Heart left ventricle (tissue), 16 donors: ENCODE measurements around the gene CDH2. TPM values are rescaled to one million over a fixed set of nuclear protein-coding genes. Genes with fewer than 3 reads are reported as not detected.

Source experiments
- ATAC-seq, 4 donors: fragments of 200-7000 bp; cut with Tn5 transposase; one replicate each; pipeline ENCODE4 v1.9.1; 2020 to 2022; ENCODE audit warnings: moderate library complexity in 4 of 4, mild to moderate bottlenecking in 3 of 4, moderate number of reproducible peaks in 1 of 4
- DNase-seq, 5 donors: peaks; one replicate each; pipeline ENCODE4 v3.0.0-alpha.2; 2020
- H3K27ac ChIP-seq, 12 donors: fragments of 200-600 bp; sonication (generic) in 4 of 12; one replicate each; pipeline versions ENCODE4 v1.5.0 to v1.8.0; 2016 to 2022; ENCODE audit warnings: mild to moderate bottlenecking in 2 of 12
- H3K27me3 ChIP-seq, 9 donors: fragments of 200-600 bp; sonication (generic) in 2 of 9; one replicate each; pipeline versions ENCODE4 v1.5.1 to v1.8.0; 2016 to 2022; ENCODE audit warnings: mild to moderate bottlenecking in 3 of 9
- H3K36me3 ChIP-seq, 9 donors: fragments of 200-600 bp; sonication (generic) in 2 of 9; one replicate each; pipeline versions ENCODE4 v1.5.0 to v1.8.0; 2018 to 2022; ENCODE audit warnings: mild to moderate bottlenecking in 2 of 9
- H3K4me1 ChIP-seq, 12 donors: fragments of 200-600 bp; sonication (generic) in 4 of 12; one replicate each; pipeline versions ENCODE4 v1.5.0 to v1.8.0; 2016 to 2022; ENCODE audit warnings: mild to moderate bottlenecking in 3 of 12
- H3K4me3 ChIP-seq, 12 donors: fragments of 200-600 bp; sonication (generic) in 4 of 12; one replicate each; pipeline versions ENCODE4 v1.5.0 to v1.8.0; 2017 to 2022; ENCODE audit warnings: mild to moderate bottlenecking in 9 of 12, moderate library complexity in 4 of 12
- H3K9me3 ChIP-seq, 12 donors: fragments of 200-600 bp; sonication (generic) in 4 of 12; one replicate each; pipeline versions ENCODE4 v1.5.0 to v1.8.0; 2016 to 2022; ENCODE audit warnings: mild to moderate bottlenecking in 1 of 12
- POLR2A ChIP-seq, 2 donors: fragments of 450-650 bp; IDR thresholded peaks; one replicate each; pipeline ENCODE4 v1.6.1; 2017; ENCODE audit warnings: antibody characterized with exemption in 2 of 2, mild to moderate bottlenecking in 2 of 2, moderate library complexity in 2 of 2
- WGBS, 4 donors: extraction: QIAGEN DNeasy Blood & Tissue Kit in 2 of 4; methylation state at CpG; one replicate each; pipeline versions ENCODE4 v1.1.5 to v1.1.7; 2013 to 2018; 5-methylcytosine and 5-hydroxymethylcytosine counted together
- intact Hi-C, 10 donors: fragments of 100-400 bp; cut with DNase I; formaldehyde crosslinking; loops; one replicate each; pipeline versions ENCODE4 v1.11.1 to v1.14.2; 2022
- polyA plus RNA-seq, 2 donors: library from polyadenylated mRNA; stranded (reverse); fragments of 200-250 nt; gene quantifications; one replicate each; pipeline ENCODE4 v1.2.3, GENCODE V29; 2013
- total RNA-seq, 9 donors: library from RNA; depleted of rRNA in 2 of 9; stranded (reverse); fragments of >200 nt in 2 of 9; fragmentation: NEBNext Ultra II Directional in 3 of 9; extraction: Animal tissue kit (Norgen Biotek cat#: 25700) in 3 of 9; gene quantifications; one replicate each; pipeline versions ENCODE4 v1.1.0 to v1.2.4, GENCODE V29; 2016 to 2023
- TF ChIP-seq, protein P1 (sequence below), 12 donors: fragments of 200-600 bp; sonication (generic) in 4 of 12; IDR thresholded peaks; one replicate each; pipeline versions ENCODE4 v1.5.0 to v1.8.0; 2018 to 2022; ENCODE audit warnings: antibody characterized with exemption in 12 of 12, mild to moderate bottlenecking in 5 of 12
- donor health status: ischemic (EF 13 %, LVEDD 7.1; RV severe dilation, severe dysfunction).
- donor health status: healthy with polysubstance abuse.
- donor health status: DM: no; HTN: yes; CAD: no.
- donor health status: DM: no; HTN: no; CAD: no.
- donor health status: ischemic (EF 25% LVEDD 6.9; RV normal size, moderate dysfunction).
- donor health status: ischemic (EF 25% LVEDD 5.7; RV mildly dilated, moderate dysfunction).
- donor health status: healthy.
- donor health status: DM: yes; HTN: yes; CAD: no.
- donor health status: ischemic (EF 35%, LVEDD 5.7; RV mildly dilated, moderate dysfunction).
- donor health status: nonischemic (EF 11% LVEDD 7.7; RV severe dilation, severe dysfunction).
- donor health status: DM: yes; HTN: yes; CAD: no.
- donor health status: PGD.
- donor health status: ischemic (EF 29% LVEDD 5.4; RV normal size, mild dysfunction).
- donor health status: nonischemic (EF 23%, LVEDD 6.1; RV moderate dilation, normal function).

CDH2 gene
- total and polyA plus RNA-seq, 11 donors, result 62.5 to 594 (median 386) TPM

DNA sequence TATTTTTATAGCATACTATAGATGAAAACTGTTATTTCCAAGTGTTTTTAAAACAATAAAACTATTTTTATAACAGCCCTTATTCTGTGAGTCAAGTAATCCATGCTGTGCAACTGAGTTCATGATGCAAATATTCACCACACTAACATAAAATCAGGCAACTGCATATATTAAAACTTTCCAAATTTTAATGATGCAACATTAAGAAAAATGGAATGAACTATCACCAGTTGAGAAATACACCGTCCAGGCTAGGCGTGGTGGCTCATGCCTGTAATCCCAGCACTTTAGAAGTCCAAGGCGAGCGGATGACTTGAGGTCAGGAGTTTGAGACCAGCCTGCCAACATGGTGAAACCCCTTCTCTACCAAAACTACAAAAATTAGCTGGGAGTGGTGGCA, 114.5 kb downstream of the CDH2 start:
- WGBS, 4 donors, result 86 to 92% (median 89%) methylated on average over 4 of the region's 4 CpGs
- DNase-seq (no peak), ATAC-seq (no peak)
- H3K27me3 ChIP-seq, result no peaks in the 10 kb centered on the region
- H3K4me3 ChIP-seq, result no peak overlapping the region
- no peaks in the 10 kb centered on the region for H3K36me3 ChIP-seq
- no peak overlapping the region for H3K27ac ChIP-seq
- intact Hi-C loops, result loop anchor here in 1 of 10 donors (10.0 kb wide), 1 partner anchor 48 kb away; no protein-coding TSS in a partner anchor
- H3K9me3 ChIP-seq, result peaks cover 0 to 4% (median 0%) of the 10 kb centered on the region in 12 donors
- TF ChIP-seq, protein P1, sequence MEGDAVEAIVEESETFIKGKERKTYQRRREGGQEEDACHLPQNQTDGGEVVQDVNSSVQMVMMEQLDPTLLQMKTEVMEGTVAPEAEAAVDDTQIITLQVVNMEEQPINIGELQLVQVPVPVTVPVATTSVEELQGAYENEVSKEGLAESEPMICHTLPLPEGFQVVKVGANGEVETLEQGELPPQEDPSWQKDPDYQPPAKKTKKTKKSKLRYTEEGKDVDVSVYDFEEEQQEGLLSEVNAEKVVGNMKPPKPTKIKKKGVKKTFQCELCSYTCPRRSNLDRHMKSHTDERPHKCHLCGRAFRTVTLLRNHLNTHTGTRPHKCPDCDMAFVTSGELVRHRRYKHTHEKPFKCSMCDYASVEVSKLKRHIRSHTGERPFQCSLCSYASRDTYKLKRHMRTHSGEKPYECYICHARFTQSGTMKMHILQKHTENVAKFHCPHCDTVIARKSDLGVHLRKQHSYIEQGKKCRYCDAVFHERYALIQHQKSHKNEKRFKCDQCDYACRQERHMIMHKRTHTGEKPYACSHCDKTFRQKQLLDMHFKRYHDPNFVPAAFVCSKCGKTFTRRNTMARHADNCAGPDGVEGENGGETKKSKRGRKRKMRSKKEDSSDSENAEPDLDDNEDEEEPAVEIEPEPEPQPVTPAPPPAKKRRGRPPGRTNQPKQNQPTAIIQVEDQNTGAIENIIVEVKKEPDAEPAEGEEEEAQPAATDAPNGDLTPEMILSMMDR (IDR thresholded peaks at IDR 0.05), result no peak
- TF ChIP-seq POLR2A (IDR thresholded peaks at IDR 0.05), result no peak
- H3K4me1 ChIP-seq, result peaks cover 0 to 25% (median 5%) of the 10 kb centered on the region in 12 donors

DNA sequence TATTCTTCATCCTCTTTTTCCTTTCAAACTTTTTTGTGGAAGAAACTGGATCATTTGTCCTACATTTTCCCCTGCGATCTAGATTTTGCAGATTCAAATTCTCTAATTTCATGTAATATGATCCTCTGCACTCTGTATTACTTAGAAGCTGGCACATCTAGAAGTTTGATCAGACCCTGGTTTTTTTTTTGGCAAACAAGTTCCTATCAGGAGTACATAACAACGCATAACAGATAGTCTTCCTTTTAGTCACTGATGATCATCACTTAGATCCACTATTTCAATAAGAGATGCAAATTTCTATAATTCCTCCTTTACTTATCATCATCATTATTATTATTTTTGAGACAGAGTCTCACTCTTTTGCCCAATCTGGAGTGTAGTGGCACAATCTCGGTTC, 117.1 kb downstream of the CDH2 start:
- Histone ChIP-seq H3K9me3 (no peaks in the 10 kb centered on the region), H3K27ac (no peak overlapping the region), H3K27me3 (no peaks in the 10 kb centered on the region), H3K36me3 (no peaks in the 10 kb centered on the region), H3K4me3 (no peak overlapping the region), H3K4me1 (peaks cover 0 to 28% (median 5%) of the 10 kb centered on the region in 12 donors)
- ATAC-seq (no peak), DNase-seq (no peak)
- TF ChIP-seq POLR2A (IDR thresholded peaks at IDR 0.05), result no peak
- TF ChIP-seq, protein P1 (IDR thresholded peaks at IDR 0.05), result no peak
- intact Hi-C loops, result loop anchor here in 2 of 10 donors (10.0 kb wide), 3 partner anchors 45 to 75 kb away; no protein-coding TSS in a partner anchor
- WGBS, 4 donors, result 76 to 88% (median 83%) methylated on average over 3 of the region's 3 CpGs

DNA sequence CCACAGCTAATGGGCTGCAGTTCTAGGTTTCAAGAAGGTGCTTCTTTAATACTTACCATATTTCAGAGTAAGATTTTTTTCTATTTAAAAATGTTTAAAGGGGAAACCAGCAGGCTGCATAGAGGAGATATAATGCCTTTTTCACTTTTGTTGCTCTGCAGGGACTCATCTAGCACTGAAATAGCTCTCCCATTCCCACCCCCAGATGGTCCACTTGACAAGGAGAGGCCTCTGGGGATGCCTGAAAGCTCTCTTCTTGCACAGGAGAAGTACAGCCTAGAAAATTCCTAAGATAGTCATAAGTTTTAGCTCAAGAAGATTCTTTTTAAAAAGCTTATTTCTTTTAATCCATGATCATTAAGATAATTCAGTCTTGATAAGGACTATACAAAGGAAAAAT, 126.4 kb downstream of the CDH2 start:
- Histone ChIP-seq H3K27me3 (no peaks in the 10 kb centered on the region), H3K36me3 (peaks cover 0 to 4% (median 0%) of the 10 kb centered on the region in 9 donors), H3K27ac (no peak overlapping the region), H3K4me1 (peaks cover 0 to 49% (median 7%) of the 10 kb centered on the region in 12 donors), H3K9me3 (no peaks in the 10 kb centered on the region), H3K4me3 (no peak overlapping the region)
- DNase-seq (no peak), ATAC-seq (no peak)
- intact Hi-C loops, result loop anchor here in 1 of 10 donors (10.0 kb wide), 2 partner anchors 64 to 66 kb away; no protein-coding TSS in a partner anchor
- no peak for TF ChIP-seq POLR2A (IDR thresholded peaks at IDR 0.05)
- TF ChIP-seq, protein P1 (IDR thresholded peaks at IDR 0.05), result no peak

DNA sequence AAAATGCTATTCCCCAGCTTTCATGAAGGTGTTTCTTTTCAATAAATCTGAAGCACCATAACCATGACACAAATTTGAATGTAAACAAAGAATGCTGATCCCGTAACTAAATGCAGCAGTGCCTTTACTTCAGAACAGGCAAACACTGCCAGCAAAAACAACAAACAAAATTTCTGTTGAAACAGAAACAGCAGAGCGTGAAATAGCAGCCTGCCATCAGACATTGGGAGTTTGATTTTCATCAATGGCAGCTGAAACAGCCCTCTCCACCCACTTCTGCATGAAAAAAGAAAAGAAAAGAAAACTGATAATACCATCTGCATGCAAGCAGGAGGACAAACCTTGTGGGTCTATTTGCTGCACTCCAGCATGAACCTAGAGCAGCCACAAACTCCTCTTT, 128.3 kb downstream of the CDH2 start:
- ATAC-seq (no peak), DNase-seq (no peak)
- no peak overlapping the region for H3K27ac ChIP-seq
- no peak overlapping the region for H3K4me3 ChIP-seq
- H3K4me1 ChIP-seq, result peaks cover 0 to 53% (median 9%) of the 10 kb centered on the region in 12 donors
- no peak for TF ChIP-seq POLR2A (IDR thresholded peaks at IDR 0.05)
- TF ChIP-seq, protein P1 (IDR thresholded peaks at IDR 0.05), result no peak
- 55 to 78% (median 64%) methylated on average over 2 of the region's 2 CpGs for WGBS, 4 donors
- intact Hi-C loops, result loop anchor here in 1 of 10 donors (10.0 kb wide), 1 partner anchor 46 kb away; no protein-coding TSS in a partner anchor
- peaks cover 0 to 4% (median 0%) of the 10 kb centered on the region in 9 donors for H3K36me3 ChIP-seq
- no peaks in the 10 kb centered on the region for H3K9me3 ChIP-seq
- H3K27me3 ChIP-seq, result no peaks in the 10 kb centered on the region
